Activated T-cell treated with anti-CD3 and anti-CD28 coated beads, Interleukin-2, amount 50 U/mL, for 4 hours (primary cell): Measurements from ENCODE around the gene CX3CR1. TPM values are rescaled to one million over a fixed set of nuclear protein-coding genes. Genes with fewer than 3 reads are reported as not detected.

Source experiments
- total RNA-seq, 3 donors: library from RNA; stranded (reverse); gene quantifications; one replicate each; pipeline ENCODE4 v1.2.1, GENCODE V29; 2021

The CX3CR1 gene
- total RNA-seq, 3 donors from 2014 or later: 0.32 to 0.73 (median 0.40) TPM

Other genes with a start within 250 kb of the CX3CR1 start
- gene SCN11A, start 228.1 kb downstream of the CX3CR1 start, total RNA-seq: not detected
- 10 to 100 TPM; 26.2 to 31.3 (median 29.8) TPM for gene WDR48, start 228.0 kb downstream of the CX3CR1 start, total RNA-seq
- 10 to 100 TPM; 31.8 to 34.7 (median 33.0) TPM for gene GORASP1, start 172.4 kb downstream of the CX3CR1 start, total RNA-seq
- 1 to 10 TPM in 2 of 3 donors, under 1 TPM in 1; 0.84 to 1.1 (median 1.0) TPM for gene TTC21A, start 172.4 kb downstream of the CX3CR1 start, total RNA-seq
- 10 to 100 TPM; 88.9 to 96.6 (median 95.1) TPM for gene CSRNP1, start 126.4 kb downstream of the CX3CR1 start, total RNA-seq
- gene XIRP1, start 87.4 kb downstream of the CX3CR1 start, total RNA-seq: 10 to 100 TPM; 13.1 to 20.6 (median 18.2) TPM
- 1 to 10 TPM in 1 of 3 donors, under 1 TPM in 2; 0.40 to 1.4 (median 0.87) TPM for gene CCR8, start 49.7 kb upstream of the CX3CR1 start, total RNA-seq
- 10 to 100 TPM; 64.7 to 69.1 (median 65.3) TPM for gene SLC25A38, start 103.3 kb upstream of the CX3CR1 start, total RNA-seq
- 1,000 to 10,000 TPM; 2,416 to 2,801 (median 2,677) TPM for gene RPSA, start 126.7 kb upstream of the CX3CR1 start, total RNA-seq
- not detected for gene MOBP, start 187.6 kb upstream of the CX3CR1 start, total RNA-seq